Peyer's patch (tissue), 4 donors: ENCODE data around the gene MESP1.

ENCODE experiments used
- CTCF ChIP-seq, 6 experiments: fragments of 450-650 bp in 4 of 6; fragments of 200-600 bp in 2 of 6; sonication (generic) in 1 of 6; IDR thresholded peaks; one replicate each; pipeline ENCODE4 v1.5.1; 2017 to 2019; ENCODE audit warnings: antibody characterized with exemption in 6 of 6, mild to moderate bottlenecking in 3 of 6, moderate library complexity in 1 of 6
- POLR2A ChIP-seq, 2 donors: fragments of 450-650 bp; IDR thresholded peaks; one replicate each; pipeline ENCODE4 v1.5.1; 2017; ENCODE audit warnings: antibody characterized with exemption in 2 of 2, mild to moderate bottlenecking in 2 of 2, moderate library complexity in 2 of 2

- no peak for TF ChIP-seq CTCF (IDR thresholded peaks at IDR 0.05)
- TF ChIP-seq POLR2A (IDR thresholded peaks at IDR 0.05), result no peak
Measured at GRCh38 chr15:89749054-89749453, 2.0 kb downstream of the MESP1 start.
